GM23248 (cell line): ENCODE results near the gene NOS1AP.

Source experiments
- EZH2 ChIP-seq: fragments of 200-600 bp; sonication (generic); IDR thresholded peaks from 2 replicates; pipeline ENCODE4 v1.6.1; 2018; ENCODE audit warnings: antibody characterized with exemption, mild to moderate bottlenecking; ENCODE audit not compliant: insufficient read depth, poor library complexity, severe bottlenecking
- EZH2phosphoT487 ChIP-seq: fragments of 200-600 bp; sonication (generic); IDR thresholded peaks from 2 replicates; pipeline ENCODE4 v1.6.1; 2018; ENCODE audit warnings: antibody characterized with exemption, moderate library complexity, mild to moderate bottlenecking, low read depth; ENCODE audit not compliant: insufficient read depth

DNA sequence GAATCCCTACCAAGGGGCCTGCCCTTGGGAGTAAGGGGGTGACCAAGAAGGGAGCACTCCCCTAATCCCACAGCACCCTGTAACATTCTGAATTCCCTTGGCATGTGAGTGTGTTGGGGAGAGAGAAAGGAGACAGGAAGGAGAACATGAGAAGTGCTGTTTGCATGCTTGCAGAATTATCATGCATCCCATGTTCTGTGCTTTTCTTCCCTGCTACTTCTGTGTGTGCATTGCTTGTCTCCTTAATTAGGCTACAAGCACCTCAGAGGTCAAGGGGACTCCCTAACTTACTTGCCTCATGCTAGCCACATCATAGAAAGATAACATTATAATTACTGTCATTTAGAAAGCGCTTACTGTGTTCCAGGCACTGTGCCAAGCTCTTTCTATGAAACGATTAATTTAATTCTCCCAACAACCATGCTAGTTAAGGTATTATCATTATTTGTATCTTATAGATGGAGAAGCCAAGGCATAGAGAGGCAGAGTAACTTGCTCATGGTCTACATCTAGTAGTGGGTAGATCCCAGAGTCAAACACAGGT is 11.1 kb downstream of the NOS1AP start:
- TF ChIP-seq EZH2 (no peak), EZH2phosphoT487 (no peak)
